HCT116 (cell line): Measurements from ENCODE around the gene SERAC1. TPM values are rescaled to one million over a fixed set of nuclear protein-coding genes. Genes with fewer than 3 reads are reported as not detected.

Experiments used
- ATAC-seq: fragments of 200-7000 bp; cut with Tn5 transposase; 2 replicates; pipeline ENCODE4 v1.9.1; 2020; ENCODE audit warnings: mild to moderate bottlenecking, moderate library complexity
- BruUV-seq: library from RNA; stranded (reverse); fragments of 400-500 nt; replicated peaks from 2 replicates; lab custom pipeline; 2021; lab: Mats Ljungman, UMichigan
- CTCF ChIA-PET: fragments of 300-600 bp; sonication (Branson Sonifier 250); formaldehyde crosslinking; loops from one replicate; lab custom pipeline; 2021; ENCODE audit warnings: antibody characterized with exemption; lab: Charles Lee
- POLR2A ChIA-PET: fragments of 300-600, 350-600 bp; sonication (Branson Sonifier 250); formaldehyde crosslinking; loops from one replicate; lab custom pipeline; 2021; ENCODE audit warnings: antibody characterized with exemption; lab: Charles Lee
- RAD21 ChIA-PET, 2 experiments: fragments of 300-600 bp; sonication (Branson Sonifier 250); formaldehyde crosslinking; loops; one replicate each; lab custom pipeline; 2023; ENCODE audit warnings: low total read pairs in 2 of 2; ENCODE audit not compliant: uncharacterized antibody in 2 of 2, unreplicated experiment in 2 of 2, low non-redundant PET in 1 of 2; lab: Charles Lee
- DNase-seq: peaks from one replicate; pipeline ENCODE4 v3.0.0-alpha.2; 2010; ENCODE audit warnings: low read depth, low spot score
- H2AFZ ChIP-seq: fragments of 200-600 bp; shearing (Covaris generic), sonication (generic); 2 replicates; pipeline ENCODE4 v1.6.1; 2017; ENCODE audit warnings: low read depth, mixed run types, mixed read lengths, antibody characterized with exemption, low read length; ENCODE audit not compliant: poor library complexity, severe bottlenecking
- H3K27ac ChIP-seq: 2 replicates; pipeline ENCODE4 v1.5.1; 2012; ENCODE audit warnings: low read depth, low read length
- H3K27me3 ChIP-seq: fragments of 200-600 bp; sonication (generic); 2 replicates; pipeline ENCODE4 v1.6.1; 2016; ENCODE audit warnings: mixed run types, low read length, mixed read lengths; ENCODE audit not compliant: insufficient read depth
- H3K36me3 ChIP-seq, 2 experiments: fragments of 200-500 bp in 1 of 2; fragments of 200-600 bp in 1 of 2; sonication (Bioruptor generic) in 1 of 2; sonication (generic) in 1 of 2; 2 replicates each; pipeline versions ENCODE4 v1.5.1 to v1.6.1; 2014 to 2016; ENCODE audit warnings: low read length in 2 of 2, inconsistent platforms in 1 of 2, mixed read lengths in 1 of 2, mixed run types in 1 of 2; ENCODE audit not compliant: insufficient read depth in 2 of 2, control insufficient read depth in 1 of 2
- H3K4me1 ChIP-seq, 2 experiments: fragments of 200-600 bp in 1 of 2; sonication (generic) in 1 of 2; 2 replicates each; pipeline versions ENCODE4 v1.5.1 to v1.6.1; 2012 to 2017; ENCODE audit warnings: low read length in 2 of 2, inconsistent platforms in 1 of 2, mild to moderate bottlenecking in 1 of 2, mixed read lengths in 1 of 2, mixed run types in 1 of 2, moderate library complexity in 1 of 2; ENCODE audit not compliant: insufficient read depth in 2 of 2, control insufficient read depth in 1 of 2
- H3K4me2 ChIP-seq: fragments of 200-600 bp; sonication (generic); 2 replicates; pipeline ENCODE4 v1.6.1; 2017; ENCODE audit warnings: mixed run types, low read length, mixed read lengths
- H3K4me3 ChIP-seq, 2 experiments: fragments of 200-600 bp in 1 of 2; sonication (generic) in 1 of 2; replicated peaks in 1 of 2; 2 replicates each; pipeline ENCODE4 v1.5.1; 2011 to 2016; ENCODE audit warnings: low read length in 2 of 2, control low read depth in 1 of 2, low read depth in 1 of 2, mild to moderate bottlenecking in 1 of 2, mixed read lengths in 1 of 2, mixed run types in 1 of 2
- H3K79me2 ChIP-seq: fragments of 200-600 bp; sonication (generic); 2 replicates; pipeline ENCODE4 v1.6.1; 2017; ENCODE audit warnings: mild to moderate bottlenecking, mixed run types, low read length, moderate library complexity, mixed read lengths; ENCODE audit not compliant: insufficient read depth
- H3K9ac ChIP-seq: fragments of 200-600 bp; sonication (generic); 2 replicates; pipeline ENCODE4 v1.6.1; 2016; ENCODE audit warnings: low read length, mixed read lengths
- H3K9me2 ChIP-seq: fragments of 200-600 bp; sonication (generic), shearing (Covaris generic); 2 replicates; pipeline ENCODE4 v1.6.1; 2017; ENCODE audit warnings: mixed run types, mild to moderate bottlenecking, moderate library complexity; ENCODE audit not compliant: insufficient read depth
- H3K9me3 ChIP-seq, 2 experiments: fragments of 200-500 bp in 1 of 2; fragments of 200-600 bp in 1 of 2; sonication (Bioruptor generic) in 1 of 2; sonication (generic) in 1 of 2; 2 replicates each; pipeline ENCODE4 v1.6.1; 2014 to 2017; ENCODE audit warnings: low read length in 2 of 2, mixed read lengths in 2 of 2, inconsistent platforms in 1 of 2, low read depth in 1 of 2, mild to moderate bottlenecking in 1 of 2, mixed run types in 1 of 2, moderate library complexity in 1 of 2; ENCODE audit not compliant: control insufficient read depth in 1 of 2, insufficient read depth in 1 of 2
- H4K20me1 ChIP-seq: fragments of 200-600 bp; sonication (generic), shearing (Covaris generic); 2 replicates; pipeline ENCODE4 v1.6.1; 2017; ENCODE audit warnings: mixed run types, mild to moderate bottlenecking, moderate library complexity; ENCODE audit not compliant: insufficient read depth
- CBX3 ChIP-seq: IDR thresholded peaks from 2 replicates; pipeline ENCODE4 v1.6.1; 2012; ENCODE audit warnings: low read depth
- CEBPB ChIP-seq: IDR thresholded peaks from 2 replicates; pipeline ENCODE4 v1.6.1; 2012; ENCODE audit warnings: low read depth
- EZH2 ChIP-seq: fragments of 200-600 bp; sonication (generic); IDR thresholded peaks from 2 replicates; pipeline ENCODE4 v1.6.1; 2017; ENCODE audit warnings: antibody characterized with exemption, mixed run types
- EZH2phosphoT487 ChIP-seq: fragments of 200-600 bp; IDR thresholded peaks from 2 replicates; pipeline ENCODE4 v1.6.1; 2018; ENCODE audit warnings: antibody characterized with exemption, borderline replicate concordance
- JUND ChIP-seq: IDR thresholded peaks from 2 replicates; pipeline ENCODE4 v1.6.1; 2012
- MAX ChIP-seq: IDR thresholded peaks from 2 replicates; pipeline ENCODE4 v1.6.1; 2012
- intact Hi-C: fragments of 100-400 bp; cut with micrococcal nuclease; formaldehyde crosslinking; loops from 2 replicates; pipeline ENCODE4 v1.10.0; 2022
- total RNA-seq: library from RNA; stranded (reverse); gene quantifications from one replicate; pipeline ENCODE4 v1.2.1, GENCODE V29; 2021; ENCODE audit not compliant: unreplicated experiment

SERAC1 gene
- total RNA-seq, 1 experiment from 2014 or later = 7.6 TPM

- H3K27me3 ChIP-seq = no peaks in the 10 kb centered on the region
- no peaks in the 10 kb centered on the region for H3K79me2 ChIP-seq
- H4K20me1 ChIP-seq = no peaks in the 10 kb centered on the region
- no peak overlapping the region for H3K4me3 ChIP-seq
- ChIA-PET CTCF (no interaction called here), RAD21 (no interaction called here), POLR2A (no interaction called here)
- H3K9me2 ChIP-seq = no peaks in the 10 kb centered on the region
- intact Hi-C loops = no loop called here
- H3K4me1 ChIP-seq = no peaks in the 10 kb centered on the region
- no peak overlapping the region for H3K9ac ChIP-seq
- H3K27ac ChIP-seq = no peak overlapping the region
- no TSS peak for BruUV-seq
- DNase-seq (no peak), ATAC-seq (no peak)
- TF ChIP-seq EZH2 (no peak), CEBPB (peak; percentile 64)
- H3K36me3 ChIP-seq = no peaks in the 10 kb centered on the region
- H2AFZ ChIP-seq = no peak overlapping the region
- no peaks in the 10 kb centered on the region for H3K9me3 ChIP-seq
- H3K4me2 ChIP-seq = no peak overlapping the region
These were observed 58.3 kb downstream of the SERAC1 start for GRCh38 chr6:158109748-158110147.

GRCh38 chr6:158104696-158105095 is 63.4 kb downstream of the SERAC1 start:
- H3K9ac ChIP-seq = no peak overlapping the region
- CTCF ChIA-PET = no interaction called here
- no peaks in the 10 kb centered on the region for H3K9me3 ChIP-seq
- H3K9me2 ChIP-seq = no peaks in the 10 kb centered on the region
- H3K79me2 ChIP-seq = no peaks in the 10 kb centered on the region
- no TSS peak for BruUV-seq
- RAD21 ChIA-PET = no interaction called here
- ATAC-seq (no peak), DNase-seq (no peak)
- no peaks in the 10 kb centered on the region for H4K20me1 ChIP-seq
- H3K27ac ChIP-seq = no peak overlapping the region
- POLR2A ChIA-PET = no interaction called here
- H2AFZ ChIP-seq = no peak overlapping the region
- no peak for TF ChIP-seq CBX3
- no peak for TF ChIP-seq MAX
- TF ChIP-seq JUND = no peak
- no peak for TF ChIP-seq EZH2phosphoT487
- intact Hi-C loops = no loop called here
- H3K4me2 ChIP-seq = no peak overlapping the region
- H3K36me3 ChIP-seq = no peaks in the 10 kb centered on the region
- H3K4me3 ChIP-seq = no peak overlapping the region
- no peaks in the 10 kb centered on the region for H3K27me3 ChIP-seq
- no peaks in the 10 kb centered on the region for H3K4me1 ChIP-seq
